K562 (cell line): ENCODE measurements around the gene TMEM209. TPM values are rescaled to one million over a fixed set of nuclear protein-coding genes. Genes with fewer than 3 reads are reported as not detected.

Experiments used
- ATAC-seq: fragments of 200-7000 bp; cut with Tn5 transposase; 3 replicates; pipeline ENCODE4 v1.9.1; 2020; ENCODE audit warnings: moderate library complexity
- BruUV-seq: library from RNA; stranded (reverse); fragments of 400-500 nt; replicated peaks from 2 replicates; lab custom pipeline; 2021; lab: Mats Ljungman, UMichigan
- CTCF ChIA-PET: fragments of 300-600 bp; formaldehyde crosslinking; extraction: SDS; loops from one replicate; lab custom pipeline; 2021; ENCODE audit warnings: low intra/inter-chr PET ratio; lab: Yijun Ruan, JAX
- POLR2A ChIA-PET: fragments of 300-600, 350-650 bp; sonication (Branson Sonifier 250); formaldehyde crosslinking; extraction: SDS; loops from one replicate; lab custom pipeline; 2021; ENCODE audit warnings: antibody characterized with exemption, inconsistent platforms; lab: Yijun Ruan, JAX
- DNase-seq, 4 experiments: peaks; one replicate each; pipeline versions ENCODE4 v3.0.0 to v3.0.0-alpha.2; 2011 to 2018; ENCODE audit warnings: low spot score in 3 of 4, mixed read lengths in 3 of 4; ENCODE audit errors: extremely low read depth in 1 of 4
- FAIRE-seq: peaks from 2 replicates; lab custom pipeline; 2011; peaks lifted over from hg19 to GRCh38; lab: Jason Lieb, UNC
- H2AFZ ChIP-seq: 2 replicates; pipeline ENCODE4 v1.6.0; 2011; ENCODE audit warnings: low read depth, low read length, control low read depth, inconsistent platforms
- H3K27ac ChIP-seq: fragments of 200-600 bp; 3 replicates; pipeline ENCODE4 v1.8.0; 2011; ENCODE audit warnings: low read depth, mild to moderate bottlenecking, control low read depth, inconsistent platforms, low read length, moderate library complexity, mixed read lengths; ENCODE audit errors: extremely low read depth
- H3K27me3 ChIP-seq, 2 experiments: fragments of 300-600 bp in 1 of 2; 2 replicates in 1 of 2; 3 replicates in 1 of 2; pipeline versions ENCODE4 v1.6.0 to v1.8.0; 2011; ENCODE audit warnings: inconsistent platforms in 2 of 2, low read length in 2 of 2, mild to moderate bottlenecking in 1 of 2, mixed read lengths in 1 of 2, moderate library complexity in 1 of 2; ENCODE audit not compliant: control insufficient read depth in 2 of 2, insufficient read depth in 2 of 2
- H3K36me3 ChIP-seq: fragments of 300-600 bp; 3 replicates; pipeline ENCODE4 v1.8.0; 2011; ENCODE audit warnings: mild to moderate bottlenecking, low read length, inconsistent platforms; ENCODE audit not compliant: control insufficient read depth, insufficient read depth
- H3K4me1 ChIP-seq, 2 experiments: fragments of 200-600 bp in 1 of 2; replicated peaks in 1 of 2; 2 replicates in 1 of 2; 3 replicates in 1 of 2; pipeline versions ENCODE4 v1.5.1 to v1.8.0; 2011; ENCODE audit warnings: inconsistent platforms in 2 of 2, low read length in 2 of 2, mild to moderate bottlenecking in 1 of 2, mixed read lengths in 1 of 2, moderate library complexity in 1 of 2; ENCODE audit not compliant: control insufficient read depth in 2 of 2, insufficient read depth in 2 of 2
- H3K4me2 ChIP-seq: 2 replicates; pipeline ENCODE4 v1.6.1; 2011; ENCODE audit warnings: low read length, control low read depth, inconsistent platforms, mixed read lengths; ENCODE audit not compliant: insufficient read depth
- H3K4me3 ChIP-seq: fragments of 200-600 bp; sonication (generic), shearing (Covaris generic); 2 replicates; pipeline ENCODE4 v1.5.1; 2016; ENCODE audit warnings: control low read depth, inconsistent platforms
- H3K79me2 ChIP-seq: fragments of 200-600 bp; 3 replicates; pipeline ENCODE4 v1.8.0; 2011; ENCODE audit warnings: low read length, inconsistent platforms; ENCODE audit not compliant: control insufficient read depth, insufficient read depth
- H3K9ac ChIP-seq, 2 experiments: 2 replicates each; pipeline versions ENCODE4 v1.6.0 to v1.6.1; 2011; ENCODE audit warnings: low read depth in 2 of 2, low read length in 2 of 2, control low read depth in 1 of 2, inconsistent platforms in 1 of 2, mild to moderate bottlenecking in 1 of 2, mixed read lengths in 1 of 2; ENCODE audit not compliant: insufficient read depth in 1 of 2
- H3K9me1 ChIP-seq: one replicate; pipeline ENCODE4 v1.6.0; 2011; ENCODE audit warnings: inconsistent platforms, mild to moderate bottlenecking, low read length, moderate library complexity; ENCODE audit not compliant: control insufficient read depth, insufficient read depth
- H3K9me3 ChIP-seq: replicated peaks from 2 replicates; pipeline ENCODE4 v1.5.1; 2011; ENCODE audit warnings: low read depth, low read length, inconsistent platforms; ENCODE audit not compliant: control insufficient read depth, insufficient read depth
- H4K20me1 ChIP-seq: replicated peaks from 2 replicates; pipeline ENCODE4 v1.6.1; 2011; ENCODE audit warnings: low read length, inconsistent platforms, mixed read lengths; ENCODE audit not compliant: control insufficient read depth, insufficient read depth
- CHD1 ChIP-seq: fragments of 200-600 bp; sonication (generic); IDR thresholded peaks from one replicate; pipeline ENCODE4 v1.6.1; 2012; ENCODE audit warnings: mild to moderate bottlenecking, moderate library complexity, low read length, inconsistent platforms
- E2F6 ChIP-seq, 2 experiments: IDR thresholded peaks; 2 replicates each; pipeline ENCODE4 v1.6.1; 2011; ENCODE audit warnings: borderline replicate concordance in 1 of 2, control low read depth in 1 of 2, low read depth in 1 of 2, low read length in 1 of 2, mild to moderate bottlenecking in 1 of 2, mixed read lengths in 1 of 2, moderate library complexity in 1 of 2; ENCODE audit not compliant: insufficient read depth in 1 of 2, insufficient read length in 1 of 2, poor library complexity in 1 of 2, severe bottlenecking in 1 of 2; ENCODE audit errors: extremely low read depth in 1 of 2
- JUN ChIP-seq, 2 experiments: sonication (generic) in 1 of 2; formaldehyde crosslinking in 1 of 2; IDR thresholded peaks; 2 replicates each; pipeline versions ENCODE4 v1.6.1 to v1.8.0; 2012 to 2022; ENCODE audit warnings: borderline replicate concordance in 2 of 2, mild to moderate bottlenecking in 2 of 2, improper control_type of control experiment in 1 of 2, low read depth in 1 of 2, low read length in 1 of 2, missing genetic modification reagents in 1 of 2
- KLF10 ChIP-seq: fragments of 250-450 bp; sonication (Bioruptor Pico); IDR thresholded peaks from 2 replicates; pipeline ENCODE4 v1.6.1; 2021; ENCODE audit warnings: matching md5 sums
- TRIM28 ChIP-seq: fragments of 450-650 bp; IDR thresholded peaks from 2 replicates; pipeline ENCODE4 v1.6.1; 2017
- WHSC1 ChIP-seq: IDR thresholded peaks from one replicate; pipeline ENCODE4 v1.6.1; 2012; ENCODE audit warnings: low read length, control low read depth, inconsistent platforms
- YY1 ChIP-seq, 3 experiments: IDR thresholded peaks; 2 replicates each; pipeline ENCODE4 v1.6.1; 2011; ENCODE audit warnings: low read length in 2 of 3, mild to moderate bottlenecking in 2 of 3, moderate library complexity in 2 of 3, borderline replicate concordance in 1 of 3, control low read depth in 1 of 3, low read depth in 1 of 3; ENCODE audit not compliant: insufficient read depth in 3 of 3, insufficient replicate concordance in 2 of 3, control insufficient read depth in 1 of 3, insufficient read length in 1 of 3; ENCODE audit errors: extremely low read depth in 1 of 3
- ZNF551 ChIP-seq: fragments of 250-450 bp; sonication (Bioruptor Pico); IDR thresholded peaks from 2 replicates; pipeline ENCODE4 v1.5.0; 2021; ENCODE audit warnings: mild to moderate bottlenecking, moderate library complexity
- WGBS: fragments of 100-300 bp; shearing (Covaris generic); methylation state at CpG from one replicate; pipeline ENCODE4 v1.1.6; 2016; ENCODE audit warnings: low coverage, mixed read lengths; ENCODE audit not compliant: insufficient coverage; ENCODE audit errors: missing lambda C conversion rate; 5-methylcytosine and 5-hydroxymethylcytosine counted together
- in situ Hi-C: fragments of 300-500 bp; cut with MboI; formaldehyde crosslinking; loops from 4 replicates; pipeline ENCODE4 v1.15.0; 2018; ENCODE audit warnings: inconsistent platforms, mixed read lengths
- intact Hi-C: fragments of 100-400 bp; cut with micrococcal nuclease; formaldehyde crosslinking; loops from 2 replicates; pipeline ENCODE4 v1.14.2; 2022
- polyA plus RNA-seq, 8 experiments: library from polyadenylated mRNA; depleted of rRNA in 4 of 8; stranded (reverse) in 5 of 8; unstranded in 3 of 8; fragments of >200 nt; fragmentation: Nextera tagmentation in 2 of 8; fragmentation: Illumina TruSeq in 1 of 8; extraction: Ambion mirVana in 2 of 8; extraction: Trizol in 1 of 8; gene quantifications; 2 replicates each; pipeline versions ENCODE4 v1.2.1 to v1.2.3, GENCODE V29; 2011 to 2014; ENCODE audit warnings: inconsistent platforms in 1 of 8, missing spikeins in 1 of 8
- total RNA-seq, 7 experiments: library from RNA; depleted of rRNA in 6 of 7; stranded (reverse); fragments of >200 nt in 6 of 7; fragmentation: Illumina TruSeq in 2 of 7; extraction: Trizol in 2 of 7; gene quantifications; 2 replicates each; pipeline versions ENCODE4 v1.2.1 to v1.2.3, GENCODE V29; 2011 to 2021; ENCODE audit warnings: low replicate concordance in 1 of 7

TMEM209 gene
- total and polyA plus RNA-seq, 9 of the 15 experiments (the other 6 are each of a cell fraction or from before 2014, with no cell fraction given): 36.8 to 116 (median 76.6) TPM

GRCh38 chr7:130140551-130141160 is 64.5 kb downstream of the TMEM209 start (continued):
- TF ChIP-seq E2F6 (IDR thresholded peaks at IDR 0.05; ENCODE audit: borderline replicate concordance in 1 of 2, extremely low read depth in 1 of 2, insufficient read depth in 1 of 2, insufficient read length in 1 of 2, low read depth in 1 of 2, low read length in 1 of 2, poor library complexity in 1 of 2, severe bottlenecking in 1 of 2): peak in 1 of 2 experiments; percentile 29
- no peak for TF ChIP-seq JUN (IDR thresholded peaks at IDR 0.05; ENCODE audit: borderline replicate concordance, low read depth, low read length)
- no peak; the same call in 1 of the 2 replicates for TF ChIP-seq JUN (CRISPR knock-in tag; IDR thresholded peaks at IDR 0.05; ENCODE audit: borderline replicate concordance)
- no peak for TF ChIP-seq TRIM28

- FAIRE-seq: no peak
- TF ChIP-seq ZNF551 (CRISPR knock-in tag): no peak
- TF ChIP-seq YY1 (IDR thresholded peaks at IDR 0.05; ENCODE audit: borderline replicate concordance in 1 of 3, control insufficient read depth in 1 of 3, extremely low read depth in 1 of 3, insufficient read depth in 3 of 3, insufficient read length in 1 of 3, insufficient replicate concordance in 2 of 3, low read depth in 1 of 3, low read length in 2 of 3): no peak
- TF ChIP-seq WHSC1: peak; percentile 60
- TF ChIP-seq KLF10: no peak
- no peak for TF ChIP-seq CHD1
These were observed 65.8 kb downstream of the TMEM209 start for GRCh38 chr7:130139193-130139960.

More at GRCh38 chr7:130139193-130139960, 65.8 kb downstream of the TMEM209 start:
- DNase-seq (no peak), ATAC-seq (no peak)
- Histone ChIP-seq H2AFZ (no peak overlapping the region), H3K4me3 (no peak overlapping the region), H3K4me1 (peaks cover 54 to 59% of the 10 kb centered on the region in 2 experiments), H3K9me3 (no peaks in the 10 kb centered on the region), H3K27me3 (no peaks in the 10 kb centered on the region), H4K20me1 (no peaks in the 10 kb centered on the region), H3K4me2 (no peak overlapping the region), H3K79me2 (peaks cover 20% of the 10 kb centered on the region; the same call in 2 of the 3 replicates), H3K9ac (peak overlapping the region in 1 of 2 experiments; percentile 75; a peak in 2 of 4 replicates), H3K9me1 (no peaks in the 10 kb centered on the region), H3K36me3 (peaks cover 50% of the 10 kb centered on the region), H3K27ac (no peak overlapping the region)
- WGBS: 94% methylated on average over 2 of the region's 2 CpGs
- ChIA-PET POLR2A (interaction anchor here (0.6 to 1.3 kb wide), 4 partner anchors 18 to 957 kb away, joined by 3 to 5 read pairs (median 3); no protein-coding TSS in a partner anchor), CTCF (no interaction called here)
- intact Hi-C loops: no loop called here
- BruUV-seq: no TSS peak
- in situ Hi-C loops: no loop called here
